HEK293 (cell line): Measurements from ENCODE around the gene SPATA25.
A peak's percentile ranks its signal among the peaks of the same experiment; 100 is the strongest.

ENCODE experiments used
- CTCF ChIA-PET: fragments of 350-600 bp; formaldehyde crosslinking; extraction: SDS; loops from one replicate; lab custom pipeline; 2021; ENCODE audit warnings: antibody characterized with exemption; lab: Yijun Ruan, JAX
- POLR2A ChIA-PET: fragments of 300-600 bp; formaldehyde crosslinking; extraction: SDS; loops from one replicate; lab custom pipeline; 2020; ENCODE audit warnings: antibody characterized with exemption, inconsistent platforms; lab: Yijun Ruan, JAX
- H3K27ac ChIP-seq: fragments of 200-500 bp; sonication (Bioruptor generic); 2 replicates; pipeline ENCODE4 v1.5.1; 2014; ENCODE audit warnings: low read depth, low read length, control low read depth, inconsistent platforms; ENCODE audit errors: extremely low read depth
- H3K36me3 ChIP-seq, 2 experiments: fragments of 200-500 bp in 1 of 2; sonication (Bioruptor generic) in 1 of 2; 1 replicate in 1 of 2; 2 replicates in 1 of 2; pipeline ENCODE4 v1.5.1; 2014 to 2017; ENCODE audit warnings: inconsistent platforms in 2 of 2, low read length in 2 of 2; ENCODE audit not compliant: control insufficient read depth in 2 of 2, insufficient read depth in 1 of 2
- H3K4me1 ChIP-seq: fragments of 200-500 bp; sonication (Bioruptor generic); 2 replicates; pipeline ENCODE4 v1.5.1; 2014; ENCODE audit warnings: mild to moderate bottlenecking, low read length, inconsistent platforms; ENCODE audit not compliant: control insufficient read depth, insufficient read depth
- H3K4me3 ChIP-seq: 2 replicates; pipeline ENCODE4 v1.5.1; 2011; ENCODE audit warnings: low read depth, mild to moderate bottlenecking, control low read depth, low read length, moderate library complexity
- H3K9me3 ChIP-seq: fragments of 200-500 bp; sonication (Bioruptor generic); 2 replicates; pipeline ENCODE4 v1.5.1; 2014; ENCODE audit warnings: low read depth, low read length, inconsistent platforms; ENCODE audit not compliant: control insufficient read depth, insufficient read depth
- ELK4 ChIP-seq: IDR thresholded peaks from 2 replicates; pipeline ENCODE4 v1.6.1; 2011; ENCODE audit warnings: mild to moderate bottlenecking, low read depth, low read length, borderline replicate concordance
- HOXC10 ChIP-seq: sonication (generic); formaldehyde crosslinking; IDR thresholded peaks from 2 replicates; pipeline ENCODE4 v1.8.1; 2023; ENCODE audit warnings: mild to moderate bottlenecking, missing genetic modification reagents
- KLF10 ChIP-seq: fragments of 450-650 bp; IDR thresholded peaks from 2 replicates; pipeline ENCODE4 v1.5.1; 2018; ENCODE audit warnings: missing biosample characterization, mild to moderate bottlenecking, missing genetic modification characterization
- KLF16 ChIP-seq: fragments of 450-650 bp; formaldehyde crosslinking; IDR thresholded peaks from 2 replicates; pipeline ENCODE4 v1.5.1; 2017; ENCODE audit warnings: missing biosample characterization, missing genetic modification characterization
- KLF17 ChIP-seq: fragments of 450-650 bp; formaldehyde crosslinking; IDR thresholded peaks from 2 replicates; pipeline ENCODE4 v1.5.1; 2016; ENCODE audit warnings: missing biosample characterization, missing genetic modification characterization
- MYNN ChIP-seq: fragments of 450-650 bp; formaldehyde crosslinking; IDR thresholded peaks from 2 replicates; pipeline ENCODE4 v1.5.1; 2016; ENCODE audit warnings: missing biosample characterization, missing genetic modification characterization, borderline replicate concordance
- RBAK ChIP-seq: fragments of 450-650 bp; formaldehyde crosslinking; IDR thresholded peaks from 2 replicates; pipeline ENCODE4 v1.5.1; 2016; ENCODE audit warnings: missing biosample characterization, missing genetic modification characterization
- SCRT2 ChIP-seq: fragments of 450-650 bp; formaldehyde crosslinking; IDR thresholded peaks from 2 replicates; pipeline ENCODE4 v1.5.1; 2016; ENCODE audit warnings: missing biosample characterization, missing genetic modification characterization
- SP2 ChIP-seq: fragments of 450-650 bp; formaldehyde crosslinking; IDR thresholded peaks from 2 replicates; pipeline ENCODE4 v1.5.1; 2016; ENCODE audit warnings: missing biosample characterization, missing genetic modification characterization
- SP7 ChIP-seq: fragments of 450-650 bp; formaldehyde crosslinking; IDR thresholded peaks from 2 replicates; pipeline ENCODE4 v1.5.1; 2016; ENCODE audit warnings: missing biosample characterization, missing genetic modification characterization
- ZFHX2 ChIP-seq: fragments of 450-650 bp; formaldehyde crosslinking; conservative IDR thresholded peaks from 2 replicates; pipeline ENCODE4 v1.5.1; 2016; ENCODE audit warnings: missing biosample characterization, missing genetic modification characterization
- ZFP69B ChIP-seq: fragments of 450-650 bp; formaldehyde crosslinking; IDR thresholded peaks from 2 replicates; pipeline ENCODE4 v1.5.1; 2016; ENCODE audit warnings: missing biosample characterization, missing genetic modification characterization
- ZNF18 ChIP-seq: fragments of 450-650 bp; formaldehyde crosslinking; IDR thresholded peaks from 2 replicates; pipeline ENCODE4 v1.5.1; 2016; ENCODE audit warnings: missing biosample characterization, missing genetic modification characterization
- ZNF2 ChIP-seq: fragments of 450-650 bp; formaldehyde crosslinking; IDR thresholded peaks from 2 replicates; pipeline ENCODE4 v1.5.1; 2016; ENCODE audit warnings: missing biosample characterization, missing genetic modification characterization
- ZNF335 ChIP-seq: fragments of 450-650 bp; formaldehyde crosslinking; conservative IDR thresholded peaks from 2 replicates; pipeline ENCODE4 v1.5.1; 2016; ENCODE audit warnings: missing biosample characterization, missing genetic modification characterization
- ZNF341 ChIP-seq: fragments of 450-650 bp; formaldehyde crosslinking; IDR thresholded peaks from 2 replicates; pipeline ENCODE4; 2016; ENCODE audit warnings: low read depth, missing biosample characterization, missing genetic modification characterization
- ZNF391 ChIP-seq: fragments of 450-650 bp; formaldehyde crosslinking; IDR thresholded peaks from 2 replicates; pipeline ENCODE4 v1.5.1; 2016; ENCODE audit warnings: low read depth, missing biosample characterization, missing genetic modification characterization, borderline replicate concordance
- ZNF394 ChIP-seq: fragments of 450-650 bp; formaldehyde crosslinking; IDR thresholded peaks from 2 replicates; pipeline ENCODE4 v1.5.1; 2016; ENCODE audit warnings: missing biosample characterization, missing genetic modification characterization, mild to moderate bottlenecking, moderate library complexity, borderline replicate concordance
- ZNF398 ChIP-seq: fragments of 450-650 bp; formaldehyde crosslinking; IDR thresholded peaks from 2 replicates; pipeline ENCODE4 v1.5.1; 2017; ENCODE audit warnings: missing biosample characterization, missing genetic modification characterization
- ZNF473 ChIP-seq: fragments of 450-650 bp; formaldehyde crosslinking; IDR thresholded peaks from 2 replicates; pipeline ENCODE4 v1.5.1; 2017; ENCODE audit warnings: missing biosample characterization, missing genetic modification characterization
- ZNF48 ChIP-seq: fragments of 450-650 bp; formaldehyde crosslinking; IDR thresholded peaks from 2 replicates; pipeline ENCODE4 v1.5.1; 2016; ENCODE audit warnings: missing biosample characterization, missing genetic modification characterization
- ZNF501 ChIP-seq: fragments of 450-650 bp; formaldehyde crosslinking; IDR thresholded peaks from 2 replicates; pipeline ENCODE4 v1.5.1; 2016; ENCODE audit warnings: missing biosample characterization, missing genetic modification characterization
- ZNF585B ChIP-seq: fragments of 450-650 bp; formaldehyde crosslinking; IDR thresholded peaks from 2 replicates; pipeline ENCODE4 v1.5.1; 2016; ENCODE audit warnings: missing biosample characterization, missing genetic modification characterization
- ZNF600 ChIP-seq: fragments of 450-650 bp; formaldehyde crosslinking; IDR thresholded peaks from 2 replicates; pipeline ENCODE4 v1.5.1; 2016; ENCODE audit warnings: missing biosample characterization, missing genetic modification characterization
- ZNF701 ChIP-seq: fragments of 450-650 bp; formaldehyde crosslinking; IDR thresholded peaks from 2 replicates; pipeline ENCODE4 v1.5.1; 2016; ENCODE audit warnings: missing biosample characterization, missing genetic modification characterization
- ZNF791 ChIP-seq: fragments of 450-650 bp; formaldehyde crosslinking; IDR thresholded peaks from 2 replicates; pipeline ENCODE4 v1.5.1; 2016; ENCODE audit warnings: missing biosample characterization, missing genetic modification characterization
- ZSCAN5A ChIP-seq: fragments of 450-650 bp; formaldehyde crosslinking; IDR thresholded peaks from 2 replicates; pipeline ENCODE4 v1.5.1; 2016; ENCODE audit warnings: missing biosample characterization, missing genetic modification characterization

SPATA25 gene

GRCh38 chr20:45857882-45858216 lies 29.6 kb downstream of the SPATA25 start:
- peak overlapping the region; percentile 26; the same call in 1 of the 2 replicates for H3K27ac ChIP-seq
- H3K4me1 ChIP-seq, result peaks cover 5% of the 10 kb centered on the region
- H3K4me3 ChIP-seq, result peak overlapping the region; percentile 56
- H3K9me3 ChIP-seq, result no peaks in the 10 kb centered on the region
- ChIA-PET CTCF (interaction anchor here (0.9 to 2.5 kb wide), 3 partner anchors 24 to 112 kb away, joined by 3 to 7 read pairs (median 3); no protein-coding TSS in a partner anchor), POLR2A (interaction anchor here (1.0 to 2.6 kb wide), 2 partner anchors 24 to 77 kb away, joined by 4 to 21 read pairs; partner anchors contain the start of genes PCIF1 and ZSWIM1)
- H3K36me3 ChIP-seq, result peaks cover 0 to 16% of the 10 kb centered on the region in 2 experiments; a peak in 1 of 3 replicates
- TF ChIP-seq HOXC10 (CRISPR knock-in tag) (no peak), SCRT2 (tag by site-specific recombination) (peak; percentile 68), ZFP69B (tag by site-specific recombination) (no peak), ZNF394 (tag by site-specific recombination) (0 out of 2 replicates have a peak, but pooled peaks have one; percentile 5), ZNF341 (tag by site-specific recombination) (no peak; the same call in 1 of the 2 replicates)

- POLR2A ChIA-PET, result interaction anchor here (0.9 to 2.6 kb wide), 7 partner anchors 12 to 77 kb away, joined by 3 to 21 read pairs (median 4); partner anchors contain the start of genes PCIF1, SNX21 and ZSWIM1
- Histone ChIP-seq H3K4me1 (peaks cover 5% of the 10 kb centered on the region), H3K4me3 (peak within 1 kb of the TSS; percentile 60), H3K27ac (peak within 1 kb of the TSS; percentile 59; the same call in 1 of the 2 replicates), H3K36me3 (peaks cover 0 to 16% of the 10 kb centered on the region in 2 experiments; a peak in 1 of 3 replicates), H3K9me3 (no peaks in the 10 kb centered on the region)
- CTCF ChIA-PET, result interaction anchor here (0.6 to 2.5 kb wide), 4 partner anchors 25 to 113 kb away, joined by 3 to 8 read pairs (median 5); no protein-coding TSS in a partner anchor
- no peak for TF ChIP-seq ZNF48 (tag by site-specific recombination)
- TF ChIP-seq RBAK, result no peak
- peak; percentile 89 for TF ChIP-seq ZNF18 (tag by site-specific recombination)
- peak; percentile 9; the same call in 1 of the 2 replicates for TF ChIP-seq SP7 (tag by site-specific recombination)
- peak; percentile 72 for TF ChIP-seq ZFHX2 (tag by site-specific recombination)
- no peak for TF ChIP-seq ZNF585B (tag by site-specific recombination)
- TF ChIP-seq ZNF473 (tag by site-specific recombination), result no peak
- TF ChIP-seq ZNF600 (tag by site-specific recombination), result peak; percentile 54
- peak; percentile 66; the same call in 1 of the 2 replicates for TF ChIP-seq ZNF2 (tag by site-specific recombination)
- no peak for TF ChIP-seq ZNF701 (tag by site-specific recombination)
- TF ChIP-seq ZNF501, result no peak
- no peak for TF ChIP-seq ZSCAN5A (tag by site-specific recombination)
- TF ChIP-seq KLF17 (tag by site-specific recombination), result peak; percentile 36; the same call in 1 of the 2 replicates
- TF ChIP-seq ZNF335 (tag by site-specific recombination), result peak; percentile 90
- 0 out of 2 replicates have a peak, but pooled peaks have one; percentile 37 for TF ChIP-seq KLF10
- no peak for TF ChIP-seq ELK4
- TF ChIP-seq KLF16 (tag by site-specific recombination), result peak; percentile 70
- TF ChIP-seq SP2 (tag by site-specific recombination), result peak; percentile 98
- TF ChIP-seq ZNF398, result no peak
- TF ChIP-seq MYNN (tag by site-specific recombination), result no peak
- TF ChIP-seq ZNF391 (tag by site-specific recombination), result 0 out of 2 replicates have a peak, but pooled peaks have one; percentile 50
- no peak for TF ChIP-seq ZNF791
Measured at GRCh38 chr20:45857114-45857881, 30.1 kb downstream of the SPATA25 start, which contains the start of the genes ACOT8 and ZSWIM3. Gene ACOT8 (minus strand): TSS chr20:45857392. CDS start chr20:45857315, 77 bp downstream. Gene ZSWIM3 (plus strand): TSS chr20:45857614. CDS start chr20:45857826, 212 bp downstream.
